HUDEP-2 (cell line): ENCODE data around the gene POTEF.
"Not testable (repeated sequence)": the region's sequence is repeated elsewhere in the genome, so short reads cannot be mapped to it uniquely, and the experiment has no call there.

Experiments
- DNase-seq, 76 experiments: peaks; one replicate each; lab custom pipeline; 2025; ENCODE audit not compliant: unreplicated experiment in 76 of 76; lab: John Stamatoyannopoulos, UW

Gene POTEF

GRCh38 chr2:130135692-130136541 is 6.9 kb upstream of the POTEF start:
- DNase-seq, result no peak

- not testable (repeated sequence) for DNase-seq
Observed at GRCh38 chr2:130128464-130128863, 558 bp downstream of the POTEF start.

DNA sequence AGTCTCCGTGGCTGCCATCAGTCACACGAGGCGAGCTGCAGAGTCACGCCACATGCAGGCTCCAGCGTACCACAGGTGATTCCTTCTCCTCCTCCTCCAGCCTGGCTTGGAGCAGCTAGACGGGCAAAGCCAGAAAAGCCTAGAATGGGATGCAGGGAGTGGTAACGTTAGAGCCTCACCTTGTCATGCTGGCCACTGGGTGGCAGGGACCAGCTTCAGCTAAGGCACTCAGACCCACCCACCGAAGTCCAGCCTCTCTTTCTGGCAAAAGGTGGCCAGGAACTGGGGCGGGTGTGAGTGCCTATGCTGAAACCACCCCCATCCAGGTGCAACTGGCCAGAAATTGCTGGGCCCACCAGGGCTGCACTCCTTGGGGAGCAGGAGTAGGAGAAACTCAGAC is 1.3 kb downstream of the POTEF start:
- DNase-seq, result not testable (repeated sequence)

DNA sequence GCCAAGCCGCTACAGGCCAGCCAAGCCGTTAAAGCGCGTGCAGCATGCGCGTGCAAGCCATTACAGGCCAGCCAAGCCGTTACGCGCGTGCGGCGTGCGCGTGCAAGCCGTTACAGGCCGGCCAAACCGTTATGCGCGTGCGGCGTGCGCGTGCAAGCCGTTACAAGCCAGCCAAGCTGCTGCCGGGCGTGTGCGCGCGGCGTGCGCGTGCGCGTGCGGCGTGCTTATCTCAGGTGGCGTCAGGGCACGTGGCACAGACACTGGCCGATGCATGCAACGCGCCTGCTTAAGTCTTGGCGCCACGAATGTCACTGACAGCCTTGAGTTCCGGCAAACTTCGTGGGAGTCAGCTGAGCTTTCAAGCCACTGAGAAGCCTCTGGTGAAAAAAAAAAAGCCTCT is 8.1 kb downstream of the POTEF start:
- DNase-seq, result not testable (repeated sequence)

DNA sequence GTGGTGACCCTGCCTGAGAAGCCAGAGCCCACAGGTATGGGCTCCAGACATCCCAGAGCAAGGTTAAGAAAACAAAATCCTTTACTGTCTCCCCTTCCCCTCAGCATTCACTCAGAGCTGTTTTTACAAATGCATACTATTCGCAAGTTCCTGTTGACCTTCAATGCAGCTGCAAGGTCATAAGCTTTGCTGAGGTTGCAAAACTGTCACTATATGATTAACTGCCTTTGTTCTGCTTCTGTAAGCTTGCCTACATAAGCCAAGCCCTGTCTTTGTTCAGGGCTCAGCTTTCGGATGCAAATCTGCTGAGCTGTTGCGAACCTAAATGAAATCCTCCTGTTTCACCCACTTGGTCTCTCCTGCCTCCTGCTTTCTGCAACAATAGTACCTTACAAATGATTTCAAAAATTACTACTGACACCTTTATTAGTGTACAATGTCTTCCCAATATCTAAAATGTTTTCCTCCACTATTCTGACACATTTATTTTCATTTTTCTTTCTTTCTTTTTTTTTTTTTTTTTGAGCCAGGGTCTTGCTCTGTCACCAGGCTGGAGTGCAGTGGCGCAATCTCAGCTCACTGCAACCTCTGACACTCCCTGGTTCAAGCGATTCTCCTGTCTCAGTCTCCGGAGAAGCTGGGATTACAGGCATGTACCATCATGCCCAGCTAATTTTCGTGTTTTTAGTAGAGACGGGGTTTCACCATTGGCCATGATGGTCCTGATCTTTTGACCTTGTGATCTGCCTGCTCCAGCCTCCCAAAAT is 26.2 kb downstream of the POTEF start:
- not testable (repeated sequence) for DNase-seq

- not testable (repeated sequence) for DNase-seq
Observed at GRCh38 chr2:130062645-130063044, 66.4 kb downstream of the POTEF start.

DNA sequence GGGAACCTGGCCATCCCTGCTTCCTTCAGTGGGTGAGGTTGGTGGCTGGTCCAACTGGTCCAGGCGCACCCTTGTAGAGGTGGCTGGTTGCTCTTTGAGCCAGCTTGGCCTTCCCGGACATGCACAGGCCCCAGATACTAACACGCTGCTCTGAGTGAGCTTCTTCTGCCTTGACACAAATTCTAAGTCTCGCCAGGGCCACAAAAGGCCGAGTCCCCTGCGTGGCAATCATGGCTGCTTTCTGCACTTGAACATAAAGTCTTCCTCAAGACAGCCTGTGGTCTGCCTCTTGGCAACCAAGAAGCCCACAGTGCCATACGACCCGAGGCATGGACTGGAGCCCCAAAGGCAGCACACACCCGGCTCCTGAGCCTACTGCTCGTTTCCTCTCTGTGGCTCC is 69.0 kb downstream of the POTEF start:
- not testable (repeated sequence) for DNase-seq

DNA sequence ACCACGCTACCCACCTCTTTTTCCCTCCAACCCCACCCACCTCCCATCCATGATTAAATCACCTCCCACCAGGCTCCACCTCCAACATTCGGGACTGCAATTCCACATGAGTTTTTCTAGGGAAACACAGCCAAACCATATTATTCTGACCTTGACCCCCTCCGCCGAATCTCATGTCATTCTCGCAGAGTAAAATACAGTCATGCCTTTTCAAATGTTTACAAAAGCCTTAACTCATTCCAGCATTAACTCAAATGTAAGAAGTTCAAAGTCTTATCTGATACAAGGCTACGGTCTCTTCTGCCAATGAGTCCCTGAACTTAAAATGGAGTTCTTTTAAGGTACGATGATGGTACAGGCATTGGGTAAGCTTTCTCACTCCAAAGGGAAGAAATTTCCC is 72.7 kb downstream of the POTEF start:
- DNase-seq, result not testable (repeated sequence)

- not testable (repeated sequence) for DNase-seq
Observed at GRCh38 chr2:130053217-130053911, 75.7 kb downstream of the POTEF start.

GRCh38 chr2:130052376-130052775 is 76.6 kb downstream of the POTEF start:
- DNase-seq, result not testable (repeated sequence)

- DNase-seq, result not testable (repeated sequence)
Observed at GRCh38 chr2:130048422-130048821, 80.6 kb downstream of the POTEF start.

GRCh38 chr2:130038265-130038603 is 90.8 kb downstream of the POTEF start:
- not testable (repeated sequence) for DNase-seq

GRCh38 chr2:130025931-130026330 is 103.1 kb downstream of the POTEF start:
- DNase-seq, result peak in 16 of 76 experiments; percentile 1 to 22 (median 4)
